ENCODE measurements around the gene DPYD.

The DPYD gene

DNA sequence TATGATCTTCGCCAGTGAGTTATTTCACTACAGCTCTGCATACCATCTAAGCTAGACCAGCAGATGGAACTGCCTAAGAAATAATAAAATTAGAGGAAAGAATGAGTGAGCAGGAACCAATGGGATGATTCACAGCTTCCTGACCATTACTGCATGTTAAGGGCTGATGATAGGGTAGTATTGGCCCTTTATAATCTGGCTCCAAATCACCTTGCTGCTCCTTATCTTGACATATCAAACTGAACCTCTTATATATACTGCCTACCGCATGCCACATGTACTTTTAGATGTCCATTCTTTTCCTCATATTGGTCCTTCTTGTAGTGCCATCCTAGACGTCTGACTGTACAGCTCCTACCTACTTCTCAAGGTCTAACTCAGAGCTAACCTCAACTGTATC is 524.4 kb downstream of the DPYD start:
- TF ChIP-seq, protein P1, sequence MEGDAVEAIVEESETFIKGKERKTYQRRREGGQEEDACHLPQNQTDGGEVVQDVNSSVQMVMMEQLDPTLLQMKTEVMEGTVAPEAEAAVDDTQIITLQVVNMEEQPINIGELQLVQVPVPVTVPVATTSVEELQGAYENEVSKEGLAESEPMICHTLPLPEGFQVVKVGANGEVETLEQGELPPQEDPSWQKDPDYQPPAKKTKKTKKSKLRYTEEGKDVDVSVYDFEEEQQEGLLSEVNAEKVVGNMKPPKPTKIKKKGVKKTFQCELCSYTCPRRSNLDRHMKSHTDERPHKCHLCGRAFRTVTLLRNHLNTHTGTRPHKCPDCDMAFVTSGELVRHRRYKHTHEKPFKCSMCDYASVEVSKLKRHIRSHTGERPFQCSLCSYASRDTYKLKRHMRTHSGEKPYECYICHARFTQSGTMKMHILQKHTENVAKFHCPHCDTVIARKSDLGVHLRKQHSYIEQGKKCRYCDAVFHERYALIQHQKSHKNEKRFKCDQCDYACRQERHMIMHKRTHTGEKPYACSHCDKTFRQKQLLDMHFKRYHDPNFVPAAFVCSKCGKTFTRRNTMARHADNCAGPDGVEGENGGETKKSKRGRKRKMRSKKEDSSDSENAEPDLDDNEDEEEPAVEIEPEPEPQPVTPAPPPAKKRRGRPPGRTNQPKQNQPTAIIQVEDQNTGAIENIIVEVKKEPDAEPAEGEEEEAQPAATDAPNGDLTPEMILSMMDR (IDR thresholded peaks at IDR 0.05) = no peak
- intact Hi-C loops (cut with DNase I; ENCODE audit: low total_unique reads) = no loop called here
- Histone ChIP-seq H3K27me3 (no peaks in the 10 kb centered on the region), H3K4me1 (no peaks in the 10 kb centered on the region), H3K36me3 (no peaks in the 10 kb centered on the region), H3K27ac (no peak overlapping the region), H3K9me3 (no peaks in the 10 kb centered on the region), H3K4me3 (no peak overlapping the region)
- DNase-seq = no peak

DNA sequence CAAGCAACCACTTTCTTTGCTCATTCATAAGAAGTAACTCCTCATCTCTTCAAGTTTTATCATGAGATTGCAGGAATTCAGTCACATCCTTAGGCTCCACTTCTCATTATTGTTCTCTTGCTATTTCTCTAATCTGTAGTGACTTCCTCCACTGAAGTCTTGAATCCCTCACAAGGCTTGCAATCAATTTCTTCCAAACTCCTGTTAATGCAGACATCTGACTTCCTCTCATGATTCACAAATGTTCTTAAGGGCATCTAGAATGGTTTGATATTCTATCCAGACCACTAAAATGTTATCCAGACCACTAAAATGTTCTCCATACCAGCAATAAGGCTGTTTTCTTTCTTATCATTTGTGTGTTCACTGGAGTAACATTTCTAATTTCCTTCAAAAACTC is 528.1 kb downstream of the DPYD start:
- no peaks in the 10 kb centered on the region for H3K36me3 ChIP-seq
- H3K4me3 ChIP-seq = no peak overlapping the region
- intact Hi-C loops (cut with DNase I; ENCODE audit: low total_unique reads) = no loop called here
- TF ChIP-seq, protein P1 (IDR thresholded peaks at IDR 0.05) = no peak
- no peaks in the 10 kb centered on the region for H3K4me1 ChIP-seq
- H3K27me3 ChIP-seq = no peaks in the 10 kb centered on the region
- no peak for DNase-seq
- no peak overlapping the region for H3K27ac ChIP-seq
- no peaks in the 10 kb centered on the region for H3K9me3 ChIP-seq

DNA sequence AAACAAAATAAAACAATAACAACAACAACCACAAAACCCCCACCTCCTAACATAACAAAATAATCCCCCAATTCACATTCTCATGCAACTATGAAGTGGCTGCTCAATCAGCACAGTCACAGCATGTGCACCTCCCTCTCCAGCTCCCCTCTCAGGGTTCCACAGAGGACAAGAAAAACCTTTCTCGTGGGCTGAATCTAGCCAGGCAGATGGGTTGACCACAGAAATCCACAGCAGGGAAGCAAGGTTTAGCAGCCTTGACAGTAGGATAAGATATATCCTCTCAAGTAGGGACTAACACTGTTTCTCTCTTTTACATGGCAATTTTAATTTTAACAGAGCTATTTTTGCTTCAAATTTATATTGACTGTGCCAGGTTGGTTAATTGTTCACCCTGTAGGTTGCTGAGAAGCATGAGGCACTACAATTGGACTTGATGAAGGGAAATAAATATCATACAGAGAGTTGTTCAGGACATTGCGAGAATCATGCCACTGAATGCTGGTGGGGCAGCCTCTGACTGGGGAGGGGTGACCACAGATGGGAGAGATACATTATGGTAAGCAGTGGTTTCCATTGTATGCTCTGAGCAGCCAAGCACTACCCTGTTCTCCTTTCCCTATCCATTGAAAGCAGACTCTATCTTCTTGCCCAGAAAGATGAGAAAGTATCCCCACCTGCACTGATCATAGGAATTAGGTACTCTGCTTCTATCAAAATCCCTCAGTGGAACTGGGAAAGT is 535.1 kb downstream of the DPYD start:
- peaks cover 0 to 13% (median 3%) of the 10 kb centered on the region in 4 donors for H3K4me1 ChIP-seq
- H3K27ac ChIP-seq = no peak overlapping the region
- no peaks in the 10 kb centered on the region for H3K27me3 ChIP-seq
- no peaks in the 10 kb centered on the region for H3K9me3 ChIP-seq
- no peak for DNase-seq
- intact Hi-C loops (cut with DNase I; ENCODE audit: low total_unique reads) = no loop called here
- TF ChIP-seq, protein P1 (IDR thresholded peaks at IDR 0.05) = no peak
- H3K36me3 ChIP-seq = no peaks in the 10 kb centered on the region
- no peak overlapping the region for H3K4me3 ChIP-seq

DNA sequence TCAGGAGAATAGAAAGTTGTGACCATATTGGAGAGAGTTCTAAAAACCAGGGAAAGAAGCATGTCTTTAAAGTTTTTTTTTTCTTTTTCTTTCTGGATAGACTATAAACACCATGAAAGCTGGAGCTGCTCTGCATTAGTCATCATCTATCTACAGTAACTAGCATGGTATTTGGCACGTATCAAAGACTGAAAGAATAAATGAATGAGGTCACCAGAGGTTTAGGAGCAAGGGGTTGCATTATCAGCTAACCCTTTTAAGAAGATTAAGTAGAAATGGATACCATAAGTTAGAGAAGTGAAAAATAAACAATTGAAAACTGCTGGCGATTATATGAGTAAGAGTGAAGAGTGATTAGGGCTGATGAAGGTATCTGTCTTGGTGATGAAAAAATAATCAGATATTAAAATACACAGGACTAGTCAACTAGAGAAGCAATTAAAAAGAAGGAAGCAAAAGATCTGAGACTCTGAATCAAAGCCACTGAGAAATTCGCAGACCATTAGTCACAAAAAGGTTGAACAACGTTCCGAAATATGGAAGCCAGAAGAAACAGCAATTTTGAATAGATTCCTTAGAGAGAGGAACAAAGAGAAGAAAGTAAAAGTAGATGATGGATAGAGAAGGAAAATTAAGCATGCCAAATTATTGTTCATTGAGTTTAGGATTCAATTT is 536.4 kb downstream of the DPYD start:
- TF ChIP-seq, protein P1 (IDR thresholded peaks at IDR 0.05) = no peak
- no peaks in the 10 kb centered on the region for H3K9me3 ChIP-seq
- intact Hi-C loops (cut with DNase I; ENCODE audit: low total_unique reads) = no loop called here
- no peaks in the 10 kb centered on the region for H3K27me3 ChIP-seq
- no peaks in the 10 kb centered on the region for H3K36me3 ChIP-seq
- no peak overlapping the region for H3K4me3 ChIP-seq
- H3K27ac ChIP-seq = no peak overlapping the region
- DNase-seq = no peak
- H3K4me1 ChIP-seq = peaks cover 0 to 13% (median 3%) of the 10 kb centered on the region in 4 donors

DNA sequence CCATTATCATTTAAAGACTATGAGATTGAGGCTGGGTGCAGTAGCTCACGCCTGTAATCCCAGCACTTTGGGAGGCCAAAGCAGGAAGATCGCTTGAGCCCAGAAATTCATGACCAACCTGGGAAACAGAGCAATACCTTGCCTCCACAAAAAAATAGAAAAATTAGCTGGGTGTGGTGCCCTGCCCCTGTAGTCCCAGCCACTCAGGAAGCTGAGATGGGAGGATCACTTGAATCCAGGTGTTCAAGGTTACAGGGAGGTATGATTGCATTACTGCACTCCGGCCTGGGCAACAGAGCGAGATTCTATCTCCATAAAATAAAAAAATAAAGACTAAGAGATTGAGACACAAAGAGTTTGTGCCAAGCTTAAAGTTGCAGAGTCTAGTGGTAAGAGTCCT is 537.0 kb downstream of the DPYD start:
- TF ChIP-seq, protein P1 (IDR thresholded peaks at IDR 0.05) = no peak
- no peaks in the 10 kb centered on the region for H3K9me3 ChIP-seq
- H3K36me3 ChIP-seq = no peaks in the 10 kb centered on the region
- H3K4me3 ChIP-seq = no peak overlapping the region
- no peaks in the 10 kb centered on the region for H3K27me3 ChIP-seq
- H3K27ac ChIP-seq = no peak overlapping the region
- intact Hi-C loops (cut with DNase I; ENCODE audit: low total_unique reads) = no loop called here
- DNase-seq = no peak
- H3K4me1 ChIP-seq = peaks cover 0 to 13% (median 3%) of the 10 kb centered on the region in 4 donors
